Subcutaneous abdominal adipose tissue (tissue), 5 donors: ENCODE data around the gene PKD1L1.

Experiments
- H3K27ac ChIP-seq: one replicate; pipeline ENCODE4 v1.7.0; 2013; ENCODE audit warnings: low read depth, mild to moderate bottlenecking, inconsistent platforms, low read length, moderate library complexity
- H3K27me3 ChIP-seq, 5 donors: one replicate each; pipeline ENCODE4 v1.7.0; 2013; ENCODE audit warnings: low read length in 5 of 5, inconsistent platforms in 1 of 5; ENCODE audit not compliant: control insufficient read depth in 5 of 5, insufficient read depth in 4 of 5
- H3K36me3 ChIP-seq, 5 donors: one replicate each; pipeline ENCODE4 v1.7.0; 2013; ENCODE audit warnings: low read length in 5 of 5; ENCODE audit not compliant: control insufficient read depth in 5 of 5, insufficient read depth in 5 of 5
- H3K4me1 ChIP-seq, 5 donors: one replicate each; pipeline ENCODE4 v1.7.0; 2013; ENCODE audit warnings: low read length in 5 of 5, mild to moderate bottlenecking in 3 of 5, moderate library complexity in 1 of 5; ENCODE audit not compliant: control insufficient read depth in 5 of 5, insufficient read depth in 5 of 5
- H3K4me3 ChIP-seq, 5 donors: one replicate each; pipeline ENCODE4 v1.7.0; 2013; ENCODE audit warnings: low read length in 5 of 5, low read depth in 1 of 5
- H3K9ac ChIP-seq, 5 donors: one replicate each; pipeline ENCODE4 v1.7.0; 2013; ENCODE audit warnings: low read length in 5 of 5, mild to moderate bottlenecking in 4 of 5, moderate library complexity in 3 of 5
- H3K9me3 ChIP-seq, 5 donors: one replicate each; pipeline ENCODE4 v1.7.0; 2013; ENCODE audit warnings: low read length in 5 of 5; ENCODE audit not compliant: control insufficient read depth in 5 of 5
- donor health status: healthy.
- donor health status: healthy.
- donor health status: healthy.
- donor health status: healthy.
- donor health status: healthy.

PKD1L1 gene

DNA sequence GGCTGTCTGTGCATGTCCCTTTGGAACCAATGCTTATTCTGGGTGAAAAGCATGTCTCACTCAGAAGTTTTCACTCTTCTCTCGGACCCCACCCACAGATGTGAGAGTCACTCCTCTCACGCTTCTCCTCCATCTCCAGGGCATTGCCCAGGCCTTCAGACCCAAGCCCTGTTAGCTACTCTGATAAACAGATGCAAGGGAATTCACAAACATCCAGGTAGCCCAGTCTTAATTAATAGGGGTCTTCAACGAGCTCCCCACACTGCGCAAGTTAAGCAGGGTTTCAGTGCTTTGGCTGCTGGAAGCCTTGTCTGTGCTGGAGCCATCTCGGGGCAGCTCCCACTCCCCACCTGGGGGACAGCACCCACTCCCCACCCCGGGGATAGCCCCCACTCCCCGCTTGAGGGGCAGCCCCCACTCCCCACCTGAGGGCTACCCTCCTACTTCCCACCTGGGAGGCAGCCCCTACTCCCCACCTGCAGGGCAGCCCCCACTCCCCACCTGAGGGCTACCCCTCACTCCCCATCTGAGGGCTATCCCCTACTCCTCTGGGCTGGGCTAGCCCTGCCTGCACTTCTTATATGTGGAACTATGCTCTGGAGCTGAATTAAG, 8.7 kb downstream of the PKD1L1 start:
- H3K9ac ChIP-seq, result no peak overlapping the region
- no peaks in the 10 kb centered on the region for H3K9me3 ChIP-seq
- peaks cover 4 to 52% (median 9%) of the 10 kb centered on the region in 5 donors for H3K4me1 ChIP-seq
- peaks cover 0 to 16% (median 0%) of the 10 kb centered on the region in 5 donors for H3K36me3 ChIP-seq
- no peak overlapping the region for H3K4me3 ChIP-seq
- H3K27me3 ChIP-seq, result no peaks in the 10 kb centered on the region
- H3K27ac ChIP-seq, result peak overlapping the region; percentile 90

DNA sequence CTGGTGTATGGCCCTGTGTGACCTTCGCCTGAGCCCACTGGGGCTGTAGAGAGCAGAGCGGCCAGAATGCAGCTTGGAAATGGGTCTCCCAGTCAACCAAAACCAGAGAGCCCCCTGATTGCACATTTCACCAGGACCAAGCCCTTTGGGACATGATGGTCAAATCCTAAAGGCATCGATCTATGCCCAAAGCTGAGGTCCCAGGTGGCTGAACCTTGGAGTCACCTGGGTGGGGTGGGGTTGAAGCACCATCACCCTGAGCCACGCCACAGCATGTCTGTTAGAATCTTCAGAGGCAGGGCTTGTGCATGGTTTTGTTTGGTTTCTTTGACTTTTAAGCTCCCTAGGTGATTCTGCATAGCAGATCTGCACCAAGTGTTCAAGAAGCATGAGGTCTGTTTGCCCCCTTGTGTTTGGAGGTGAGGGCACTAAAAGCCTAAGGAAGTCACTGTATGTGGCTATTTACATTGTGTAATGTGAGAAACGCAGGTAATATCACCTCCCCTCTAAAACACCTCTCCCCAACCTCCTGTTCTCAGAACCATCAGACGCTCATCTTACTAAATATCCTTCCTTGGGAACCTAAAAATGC, 9.6 kb downstream of the PKD1L1 start:
- Histone ChIP-seq H3K9me3 (no peaks in the 10 kb centered on the region), H3K27ac (no peak overlapping the region), H3K4me1 (peaks cover 4 to 44% (median 8%) of the 10 kb centered on the region in 5 donors), H3K36me3 (peaks cover 0 to 19% (median 0%) of the 10 kb centered on the region in 5 donors), H3K4me3 (no peak overlapping the region), H3K27me3 (no peaks in the 10 kb centered on the region), H3K9ac (no peak overlapping the region)

DNA sequence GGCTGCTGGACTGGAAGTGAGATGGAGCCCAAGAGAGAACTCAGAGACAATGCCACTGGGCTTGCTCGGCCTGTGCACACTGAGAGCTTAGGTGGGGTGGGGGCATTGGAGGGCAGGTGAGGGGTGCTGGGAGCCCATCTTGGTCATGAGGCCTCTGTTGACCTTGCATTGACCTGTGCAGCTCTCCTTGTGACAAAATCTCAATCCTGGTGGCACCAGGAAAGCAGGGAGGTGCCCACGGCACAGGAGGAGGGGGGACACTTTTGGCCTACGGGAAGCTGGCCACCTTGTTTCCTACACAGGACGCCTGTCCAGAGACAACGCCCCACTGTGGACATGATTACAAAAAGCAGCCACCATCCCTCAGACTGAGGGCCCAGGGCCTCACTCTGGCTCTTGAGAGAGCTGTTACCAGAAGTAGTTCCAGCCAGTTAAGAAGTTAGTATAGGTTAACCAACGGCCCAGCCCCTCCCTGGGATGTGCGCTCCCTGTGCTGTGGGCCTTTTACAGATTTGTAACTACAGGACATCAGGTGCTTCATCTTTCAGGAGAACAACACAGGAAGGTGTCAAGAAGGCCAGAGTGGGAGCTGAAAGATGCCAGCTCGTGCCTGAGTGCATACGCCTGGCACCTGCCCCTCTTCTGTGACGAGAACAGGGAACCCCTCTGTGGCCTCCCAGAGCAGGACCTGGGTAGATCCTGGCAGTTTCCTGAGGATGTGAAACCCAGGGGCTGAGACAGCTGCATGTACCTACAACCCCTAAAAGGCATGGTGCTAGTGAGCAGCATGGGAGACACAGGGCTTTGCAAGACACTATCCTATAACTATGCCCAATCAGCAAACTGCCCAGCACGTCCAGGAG, 10.3 kb downstream of the PKD1L1 start:
- no peak overlapping the region for H3K27ac ChIP-seq
- peaks cover 4 to 38% (median 8%) of the 10 kb centered on the region in 5 donors for H3K4me1 ChIP-seq
- no peaks in the 10 kb centered on the region for H3K9me3 ChIP-seq
- peaks cover 0 to 19% (median 0%) of the 10 kb centered on the region in 5 donors for H3K36me3 ChIP-seq
- H3K4me3 ChIP-seq, result no peak overlapping the region
- H3K9ac ChIP-seq, result no peak overlapping the region
- H3K27me3 ChIP-seq, result no peaks in the 10 kb centered on the region

- Histone ChIP-seq H3K9me3 (no peaks in the 10 kb centered on the region), H3K4me3 (no peak overlapping the region), H3K27ac (no peak overlapping the region), H3K36me3 (peaks cover 0 to 19% (median 0%) of the 10 kb centered on the region in 5 donors), H3K4me1 (peaks cover 4 to 42% (median 14%) of the 10 kb centered on the region in 5 donors), H3K9ac (no peak overlapping the region), H3K27me3 (no peaks in the 10 kb centered on the region)
Observed at GRCh38 chr7:47937065-47937687, 11.1 kb downstream of the PKD1L1 start.

- no peaks in the 10 kb centered on the region for H3K27me3 ChIP-seq
- H3K9ac ChIP-seq, result no peak overlapping the region
- no peaks in the 10 kb centered on the region for H3K9me3 ChIP-seq
- H3K4me1 ChIP-seq, result peaks cover 4 to 34% (median 22%) of the 10 kb centered on the region in 5 donors
- H3K4me3 ChIP-seq, result no peak overlapping the region
- peaks cover 0 to 19% (median 0%) of the 10 kb centered on the region in 5 donors for H3K36me3 ChIP-seq
- no peak overlapping the region for H3K27ac ChIP-seq
Observed at GRCh38 chr7:47936323-47936722, 11.9 kb downstream of the PKD1L1 start.

DNA sequence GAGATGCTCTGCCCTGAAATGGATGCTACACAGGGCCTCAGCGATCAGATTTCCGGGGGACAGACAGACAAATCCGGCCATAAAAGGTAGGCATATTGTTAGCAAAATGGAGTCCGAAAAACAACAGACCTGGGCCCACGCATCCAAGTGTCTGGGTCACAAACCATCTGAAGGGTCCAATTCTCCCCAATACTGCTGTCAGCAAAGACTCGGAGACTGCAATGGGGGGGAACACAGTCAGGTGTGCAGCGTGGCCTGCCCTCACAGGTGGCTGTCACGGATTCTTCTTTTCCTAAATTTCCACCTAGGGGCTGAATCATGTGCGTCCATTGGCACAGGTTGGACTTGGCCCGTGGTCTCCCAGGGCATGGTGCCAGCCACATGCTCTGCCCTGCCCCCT, 12.9 kb downstream of the PKD1L1 start:
- no peak overlapping the region for H3K27ac ChIP-seq
- peaks cover 4 to 24% (median 15%) of the 10 kb centered on the region in 5 donors for H3K4me1 ChIP-seq
- H3K27me3 ChIP-seq, result no peaks in the 10 kb centered on the region
- H3K4me3 ChIP-seq, result no peak overlapping the region
- no peaks in the 10 kb centered on the region for H3K9me3 ChIP-seq
- H3K36me3 ChIP-seq, result peaks cover 0 to 26% (median 0%) of the 10 kb centered on the region in 5 donors
- no peak overlapping the region for H3K9ac ChIP-seq

DNA sequence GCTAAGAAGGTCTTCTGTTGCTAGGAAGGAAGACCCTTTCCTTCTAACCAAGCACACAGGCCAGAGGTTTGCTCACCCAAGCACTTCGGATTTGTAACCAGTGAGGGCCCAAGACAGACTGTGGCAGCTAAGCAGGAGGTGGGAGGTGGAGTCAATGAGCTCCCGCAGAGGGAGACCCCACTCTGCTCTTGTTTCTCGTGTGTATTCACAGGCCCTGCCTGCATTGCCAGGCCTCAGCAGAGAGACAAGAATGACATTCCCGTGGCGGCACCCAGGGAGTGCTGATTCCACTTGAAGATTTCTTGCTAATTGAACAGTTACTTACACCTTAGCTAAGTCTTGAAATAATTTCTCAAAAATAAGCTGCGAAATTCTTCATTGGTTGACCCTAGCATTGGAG, 13.4 kb downstream of the PKD1L1 start:
- H3K36me3 ChIP-seq, result peaks cover 0 to 28% (median 0%) of the 10 kb centered on the region in 5 donors
- no peak overlapping the region for H3K9ac ChIP-seq
- no peaks in the 10 kb centered on the region for H3K9me3 ChIP-seq
- H3K4me1 ChIP-seq, result peaks cover 1 to 19% (median 15%) of the 10 kb centered on the region in 5 donors
- no peaks in the 10 kb centered on the region for H3K27me3 ChIP-seq
- no peak overlapping the region for H3K27ac ChIP-seq
- no peak overlapping the region for H3K4me3 ChIP-seq

GRCh38 chr7:47933215-47933614, 15.1 kb downstream of the PKD1L1 start:
- H3K36me3 ChIP-seq, result peaks cover 0 to 31% (median 3%) of the 10 kb centered on the region in 5 donors
- no peak overlapping the region for H3K27ac ChIP-seq
- no peaks in the 10 kb centered on the region for H3K27me3 ChIP-seq
- no peak overlapping the region for H3K9ac ChIP-seq
- no peak overlapping the region for H3K4me3 ChIP-seq
- H3K9me3 ChIP-seq, result no peaks in the 10 kb centered on the region
- H3K4me1 ChIP-seq, result peaks cover 0 to 17% (median 14%) of the 10 kb centered on the region in 5 donors

DNA sequence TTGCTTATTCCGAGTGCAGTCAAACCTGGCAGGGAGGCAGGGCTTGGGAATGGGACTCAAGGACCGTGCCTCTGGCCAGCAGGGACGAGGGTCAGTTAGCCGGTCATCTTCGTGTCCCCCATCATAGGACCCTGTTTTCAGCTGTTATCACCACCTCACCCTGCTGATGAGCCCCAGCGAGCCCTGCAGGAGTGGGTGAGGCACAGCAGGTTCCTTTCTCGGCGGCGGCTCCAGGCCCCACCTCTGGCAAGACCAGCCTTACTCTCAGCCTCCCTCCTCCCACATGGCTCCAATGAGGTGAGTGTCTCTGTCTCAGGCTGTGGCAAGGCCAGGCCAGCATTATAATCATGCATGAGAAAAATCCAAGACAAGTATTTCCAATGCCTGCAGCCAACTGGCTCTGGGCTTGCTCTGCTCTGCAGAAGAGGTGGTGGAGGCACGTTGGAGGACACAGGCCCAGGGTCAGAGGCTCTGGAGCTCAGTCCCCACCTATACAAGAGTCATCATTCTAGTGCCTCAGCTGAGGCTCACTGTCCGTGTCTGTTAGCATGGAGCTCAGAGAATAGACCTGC, 15.7 kb downstream of the PKD1L1 start:
- H3K36me3 ChIP-seq, result peaks cover 0 to 30% (median 3%) of the 10 kb centered on the region in 5 donors
- no peaks in the 10 kb centered on the region for H3K9me3 ChIP-seq
- no peaks in the 10 kb centered on the region for H3K27me3 ChIP-seq
- H3K9ac ChIP-seq, result no peak overlapping the region
- no peak overlapping the region for H3K4me3 ChIP-seq
- H3K27ac ChIP-seq, result no peak overlapping the region
- H3K4me1 ChIP-seq, result peaks cover 0 to 17% (median 14%) of the 10 kb centered on the region in 5 donors
